Measurements from ENCODE around the gene LRMDA.

Gene LRMDA

GRCh38 chr10:76347832-76348231, 916.4 kb downstream of the LRMDA start:
- H3K36me3 Mint-ChIP-seq = no peaks in the 10 kb centered on the region
- no peak for ATAC-seq
- no peaks in the 10 kb centered on the region for H3K4me1 Mint-ChIP-seq
- no peak overlapping the region for H3K4me3 Mint-ChIP-seq
- no peaks in the 10 kb centered on the region for H3K27me3 Mint-ChIP-seq
- no peaks in the 10 kb centered on the region for H3K9me3 Mint-ChIP-seq
- H3K27ac Mint-ChIP-seq = no peak overlapping the region

- no peaks in the 10 kb centered on the region for H3K27me3 Mint-ChIP-seq
- ATAC-seq = no peak
- H3K27ac Mint-ChIP-seq = no peak overlapping the region
- no peaks in the 10 kb centered on the region for H3K4me1 Mint-ChIP-seq
- no peak overlapping the region for H3K4me3 Mint-ChIP-seq
- H3K9me3 Mint-ChIP-seq = no peaks in the 10 kb centered on the region
- no peaks in the 10 kb centered on the region for H3K36me3 Mint-ChIP-seq
These were observed 919.2 kb downstream of the LRMDA start for GRCh38 chr10:76350583-76350982.

GRCh38 chr10:76352300-76352699, 920.9 kb downstream of the LRMDA start:
- Mint-ChIP-seq H3K9me3 (no peaks in the 10 kb centered on the region), H3K27ac (no peak overlapping the region), H3K27me3 (no peaks in the 10 kb centered on the region), H3K4me3 (no peak overlapping the region), H3K36me3 (no peaks in the 10 kb centered on the region), H3K4me1 (no peaks in the 10 kb centered on the region)
- ATAC-seq = no peak

GRCh38 chr10:76353237-76353851, 921.9 kb downstream of the LRMDA start:
- Mint-ChIP-seq H3K36me3 (no peaks in the 10 kb centered on the region), H3K27me3 (no peaks in the 10 kb centered on the region)

GRCh38 chr10:76354212-76354738, 922.9 kb downstream of the LRMDA start:
- Mint-ChIP-seq H3K27ac (no peak overlapping the region), H3K27me3 (no peaks in the 10 kb centered on the region), H3K4me1 (no peaks in the 10 kb centered on the region), H3K36me3 (no peaks in the 10 kb centered on the region), H3K4me3 (no peak overlapping the region), H3K9me3 (no peaks in the 10 kb centered on the region)
- ATAC-seq = no peak

More at GRCh38 chr10:76353237-76353851, 921.9 kb downstream of the LRMDA start:
- no peaks in the 10 kb centered on the region for H3K4me1 Mint-ChIP-seq
- no peaks in the 10 kb centered on the region for H3K9me3 Mint-ChIP-seq
- no peak overlapping the region for H3K27ac Mint-ChIP-seq
- H3K4me3 Mint-ChIP-seq = no peak overlapping the region
- ATAC-seq = no peak

DNA sequence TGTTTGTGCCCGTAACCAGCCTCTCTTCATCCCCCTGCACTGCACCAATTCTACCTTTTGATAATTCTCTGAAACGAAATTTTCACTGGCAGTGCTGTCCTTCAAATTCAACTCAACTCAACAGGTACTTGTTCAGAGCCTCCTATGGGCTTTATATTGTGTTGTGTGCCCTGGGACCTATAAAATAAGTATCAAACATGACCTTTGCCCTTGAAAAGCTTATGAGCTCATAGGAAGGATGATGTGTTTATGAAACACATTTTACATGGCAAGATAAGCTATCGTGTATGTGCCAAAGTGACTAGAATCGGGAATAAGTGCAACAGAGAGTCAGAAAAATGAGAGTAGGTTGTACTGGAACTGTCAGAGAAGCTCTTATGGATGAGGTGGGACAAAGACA, 923.5 kb downstream of the LRMDA start:
- H3K27me3 Mint-ChIP-seq = no peaks in the 10 kb centered on the region
- H3K27ac Mint-ChIP-seq = no peak overlapping the region
- no peak for ATAC-seq
- no peaks in the 10 kb centered on the region for H3K4me1 Mint-ChIP-seq
- no peak overlapping the region for H3K4me3 Mint-ChIP-seq
- no peaks in the 10 kb centered on the region for H3K9me3 Mint-ChIP-seq
- H3K36me3 Mint-ChIP-seq = no peaks in the 10 kb centered on the region

DNA sequence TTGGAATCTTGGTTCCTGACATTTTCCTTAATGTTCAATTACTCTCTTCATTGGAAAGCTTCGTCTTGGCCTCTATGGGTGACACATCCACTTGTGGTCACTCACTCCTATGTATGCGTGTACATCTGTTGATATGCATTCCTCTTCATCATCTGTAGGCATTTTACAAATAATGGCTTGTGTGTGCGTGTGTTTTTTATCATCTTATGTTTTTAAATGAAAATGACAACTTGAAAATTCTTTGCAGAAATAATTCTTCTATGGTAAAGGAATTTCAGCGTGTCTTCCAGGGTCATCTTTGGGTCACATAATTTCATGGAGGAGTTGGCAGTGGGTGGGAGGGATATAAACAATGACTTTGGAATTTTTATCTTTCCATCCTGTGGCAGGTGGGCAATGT, 925.1 kb downstream of the LRMDA start:
- no peaks in the 10 kb centered on the region for H3K9me3 Mint-ChIP-seq
- H3K27ac Mint-ChIP-seq = no peak overlapping the region
- H3K4me3 Mint-ChIP-seq = no peak overlapping the region
- no peaks in the 10 kb centered on the region for H3K36me3 Mint-ChIP-seq
- ATAC-seq = no peak
- H3K4me1 Mint-ChIP-seq = no peaks in the 10 kb centered on the region
- H3K27me3 Mint-ChIP-seq = no peaks in the 10 kb centered on the region

GRCh38 chr10:76357726-76358415, 926.4 kb downstream of the LRMDA start:
- H3K27ac Mint-ChIP-seq = no peak overlapping the region
- H3K36me3 Mint-ChIP-seq = no peaks in the 10 kb centered on the region
- no peaks in the 10 kb centered on the region for H3K4me1 Mint-ChIP-seq
- peaks cover 2% of the 10 kb centered on the region for H3K9me3 Mint-ChIP-seq
- no peaks in the 10 kb centered on the region for H3K27me3 Mint-ChIP-seq
- no peak for ATAC-seq
- no peak overlapping the region for H3K4me3 Mint-ChIP-seq

DNA sequence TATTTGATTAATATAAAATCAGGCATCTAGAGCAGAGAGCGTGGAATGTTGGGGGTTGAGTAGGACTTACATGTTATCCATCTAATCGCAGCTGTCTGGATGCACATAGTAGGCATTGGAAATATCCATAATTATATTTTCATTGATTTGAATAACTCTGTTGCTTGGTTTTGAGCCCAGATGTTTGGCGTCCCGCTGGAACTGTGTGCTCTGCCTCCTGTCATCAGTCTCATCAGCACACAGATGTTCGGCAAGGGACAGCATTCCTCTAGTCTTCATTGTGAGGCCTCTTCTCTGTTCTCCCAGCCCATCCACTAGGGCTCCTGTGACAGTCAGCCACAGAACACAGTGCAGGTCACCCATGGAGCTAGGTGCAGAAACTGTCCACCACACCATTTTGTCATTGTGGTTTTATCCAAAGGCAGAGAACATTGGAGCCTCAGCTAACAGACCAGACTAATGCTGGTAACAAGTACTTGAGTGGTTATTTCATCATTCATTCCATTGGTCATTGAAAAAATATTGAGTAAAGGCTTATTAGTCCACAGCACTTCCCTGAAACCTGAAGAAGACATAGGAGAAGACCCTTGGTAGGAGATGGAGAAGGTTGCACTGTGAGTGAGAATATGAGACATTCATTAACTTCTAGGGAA, 927.4 kb downstream of the LRMDA start:
- H3K27ac Mint-ChIP-seq = no peak overlapping the region
- no peaks in the 10 kb centered on the region for H3K4me1 Mint-ChIP-seq
- no peaks in the 10 kb centered on the region for H3K27me3 Mint-ChIP-seq
- peaks cover 3% of the 10 kb centered on the region for H3K9me3 Mint-ChIP-seq
- no peak overlapping the region for H3K4me3 Mint-ChIP-seq
- no peak for ATAC-seq
- H3K36me3 Mint-ChIP-seq = no peaks in the 10 kb centered on the region

- H3K9me3 Mint-ChIP-seq = peaks cover 6% of the 10 kb centered on the region
- no peaks in the 10 kb centered on the region for H3K36me3 Mint-ChIP-seq
- H3K4me3 Mint-ChIP-seq = no peak overlapping the region
- no peak overlapping the region for H3K27ac Mint-ChIP-seq
- H3K4me1 Mint-ChIP-seq = no peaks in the 10 kb centered on the region
- no peak for ATAC-seq
- no peaks in the 10 kb centered on the region for H3K27me3 Mint-ChIP-seq
These were observed 944.3 kb downstream of the LRMDA start for GRCh38 chr10:76375761-76376160.

DNA sequence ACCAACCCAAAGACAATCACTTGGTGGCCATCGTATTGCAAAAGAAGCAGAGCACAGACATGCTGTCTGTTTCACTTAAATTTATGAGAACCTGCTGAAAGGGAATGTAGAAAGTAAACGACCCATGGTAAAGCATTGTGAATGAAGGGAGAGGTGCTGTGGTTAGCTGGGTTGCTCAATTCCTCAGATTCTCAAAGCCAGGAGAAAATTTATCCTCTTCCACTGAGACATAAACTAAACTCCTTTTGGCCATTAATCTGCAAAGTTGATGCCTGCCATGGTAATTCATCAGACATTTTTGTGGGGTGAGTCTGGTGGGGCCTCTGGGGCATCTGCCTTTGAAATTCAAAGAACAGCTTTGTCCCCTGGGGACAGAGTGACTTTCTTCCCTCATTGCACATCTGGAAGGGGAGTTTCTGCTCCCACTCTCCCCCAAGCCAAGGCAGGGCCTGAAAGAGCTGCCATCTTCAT, 951.0 kb downstream of the LRMDA start:
- no peak for ATAC-seq
- no peak overlapping the region for H3K27ac Mint-ChIP-seq
- no peaks in the 10 kb centered on the region for H3K27me3 Mint-ChIP-seq
- no peak overlapping the region for H3K4me3 Mint-ChIP-seq
- no peaks in the 10 kb centered on the region for H3K4me1 Mint-ChIP-seq
- H3K9me3 Mint-ChIP-seq = peaks cover 9% of the 10 kb centered on the region
- no peaks in the 10 kb centered on the region for H3K36me3 Mint-ChIP-seq

- H3K9me3 Mint-ChIP-seq = peaks cover 3% of the 10 kb centered on the region
- H3K36me3 Mint-ChIP-seq = no peaks in the 10 kb centered on the region
- no peak overlapping the region for H3K27ac Mint-ChIP-seq
- H3K4me3 Mint-ChIP-seq = no peak overlapping the region
- H3K27me3 Mint-ChIP-seq = no peaks in the 10 kb centered on the region
- no peaks in the 10 kb centered on the region for H3K4me1 Mint-ChIP-seq
- no peak for ATAC-seq
These were observed 957.0 kb downstream of the LRMDA start for GRCh38 chr10:76388321-76389023.

DNA sequence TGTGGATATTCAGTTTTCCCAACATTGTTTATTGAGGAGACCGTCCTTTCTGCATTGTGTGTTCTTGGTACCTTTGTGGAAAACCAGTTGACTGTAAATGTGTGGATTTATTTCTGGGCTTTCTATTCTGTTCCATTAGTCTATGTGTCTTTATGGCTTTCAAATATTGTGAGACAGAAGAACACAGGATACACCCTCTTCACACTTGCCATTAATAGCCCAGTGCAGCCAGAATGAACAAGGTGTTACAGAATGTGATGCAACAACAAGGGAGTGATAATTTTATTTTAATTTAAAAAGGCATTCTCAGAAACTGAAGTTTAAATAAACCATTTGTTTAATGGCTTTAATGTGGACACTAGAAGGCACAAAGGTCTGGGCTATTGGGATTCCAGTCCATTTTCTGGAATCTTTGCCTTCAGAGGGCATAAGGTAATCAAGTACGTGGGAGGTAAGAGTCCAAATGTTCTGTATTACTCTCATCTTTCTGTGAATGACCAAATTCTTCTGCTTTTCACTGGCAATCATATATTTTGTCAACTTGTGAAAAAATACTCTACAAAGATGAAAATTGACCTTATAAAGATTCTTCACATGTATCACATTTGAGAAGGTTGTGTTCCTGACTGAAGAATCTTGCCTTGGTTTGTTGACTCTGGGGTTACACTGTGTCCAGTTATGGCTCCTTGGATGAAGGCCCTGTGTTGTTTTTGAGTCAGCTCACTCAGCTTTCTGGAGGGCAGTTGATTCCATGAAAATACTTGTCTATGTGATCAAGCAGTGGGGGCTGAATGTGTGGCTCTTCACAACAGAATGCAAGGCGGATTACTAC, 962.7 kb downstream of the LRMDA start:
- Mint-ChIP-seq H3K36me3 (no peaks in the 10 kb centered on the region), H3K27me3 (no peaks in the 10 kb centered on the region), H3K4me3 (no peak overlapping the region), H3K9me3 (no peaks in the 10 kb centered on the region), H3K27ac (no peak overlapping the region), H3K4me1 (no peaks in the 10 kb centered on the region)
- ATAC-seq = no peak

DNA sequence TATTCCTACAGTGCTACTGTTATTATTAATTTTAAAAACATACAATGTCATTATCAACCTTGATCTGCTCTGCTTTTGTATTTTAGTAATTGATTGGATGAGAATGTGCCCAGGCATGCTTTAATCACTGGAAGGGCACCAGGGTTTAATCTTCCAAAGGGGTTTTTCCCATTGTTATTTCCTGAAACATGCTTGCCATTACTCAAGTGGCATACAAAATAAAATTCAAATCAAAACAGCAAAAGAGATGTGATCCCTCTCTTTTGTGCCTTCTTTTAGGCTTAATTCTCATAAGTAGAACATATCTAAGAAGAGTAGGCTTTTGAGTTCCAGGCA, 963.3 kb downstream of the LRMDA start:
- Mint-ChIP-seq H3K27me3 (no peaks in the 10 kb centered on the region), H3K36me3 (no peaks in the 10 kb centered on the region), H3K9me3 (peaks cover 2% of the 10 kb centered on the region), H3K4me1 (no peaks in the 10 kb centered on the region), H3K27ac (no peak overlapping the region), H3K4me3 (no peak overlapping the region)
- ATAC-seq = no peak

DNA sequence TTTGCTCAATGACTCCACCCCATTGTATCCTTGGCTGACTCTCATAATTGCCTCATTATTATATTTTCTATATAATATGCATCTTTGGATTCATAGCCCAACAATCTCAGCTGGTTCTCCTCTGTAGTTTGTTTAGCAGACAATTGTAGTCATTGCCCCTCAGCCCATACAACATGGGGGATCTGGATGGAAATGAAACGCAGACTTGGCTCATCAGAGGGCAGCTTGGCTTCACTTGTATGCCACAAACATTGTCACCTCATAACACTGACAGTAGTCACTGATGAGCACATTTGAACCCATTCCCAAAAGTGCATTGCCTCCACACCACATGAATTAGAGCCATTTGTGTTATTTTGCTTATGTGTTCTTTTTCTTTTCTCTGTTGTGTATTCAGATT, 963.8 kb downstream of the LRMDA start:
- no peak overlapping the region for H3K4me3 Mint-ChIP-seq
- no peaks in the 10 kb centered on the region for H3K36me3 Mint-ChIP-seq
- no peak for ATAC-seq
- H3K4me1 Mint-ChIP-seq = no peaks in the 10 kb centered on the region
- no peaks in the 10 kb centered on the region for H3K27me3 Mint-ChIP-seq
- H3K27ac Mint-ChIP-seq = no peak overlapping the region
- peaks cover 2% of the 10 kb centered on the region for H3K9me3 Mint-ChIP-seq

Data from stimulated activated memory B cell treated with anti-CD40 and anti-IgM and Interleukin-4, amounts not matched to agents 10 μg/mL and 1 μg/mL and 100 μg/mL, for 72 hours (primary cell).